IMR-90 (cell line): ENCODE results near the gene PARVG. TPM values are rescaled to one million over a fixed set of nuclear protein-coding genes. Genes with fewer than 3 reads are reported as not detected.

Experiments used
- ATAC-seq: fragments of 200-7000 bp; cut with Tn5 transposase; 2 replicates; pipeline ENCODE4 v1.9.1; 2020; ENCODE audit warnings: low read depth, mild to moderate bottlenecking, moderate library complexity
- BruUV-seq: library from RNA; stranded (reverse); fragments of 400-500 nt; replicated peaks from 2 replicates; lab custom pipeline; 2021; lab: Mats Ljungman, UMichigan
- CTCF ChIA-PET: fragments of 300-600 bp; formaldehyde crosslinking; extraction: SDS; loops from one replicate; lab custom pipeline; 2021; ENCODE audit warnings: antibody characterized with exemption; lab: Yijun Ruan, JAX
- POLR2A ChIA-PET: fragments of 300-600 bp; sonication (Branson Sonifier 250); formaldehyde crosslinking; loops from one replicate; lab custom pipeline; 2022; ENCODE audit warnings: antibody characterized with exemption; ENCODE audit not compliant: unreplicated experiment; lab: Charles Lee
- DNase-seq: peaks from one replicate; pipeline ENCODE4 v3.0.0; 2013
- H2AFZ ChIP-seq: replicated peaks from 2 replicates; pipeline ENCODE3; 2013; ENCODE audit warnings: low read length, mild to moderate bottlenecking; ENCODE audit not compliant: poor library complexity
- H2AK5ac ChIP-seq: 2 replicates; pipeline ENCODE4 v1.6.1; 2013; ENCODE audit warnings: low read depth, low read length, inconsistent platforms
- H2AK9ac ChIP-seq: replicated peaks from 2 replicates; pipeline ENCODE3; 2013; ENCODE audit warnings: mild to moderate bottlenecking, low read depth, low read length, moderate library complexity; ENCODE audit not compliant: poor library complexity
- H2BK120ac ChIP-seq: 2 replicates; pipeline ENCODE4 v1.6.1; 2013; ENCODE audit warnings: low read depth, low read length, inconsistent platforms
- H2BK15ac ChIP-seq: 3 replicates; pipeline ENCODE4 v1.6.1; 2013; ENCODE audit warnings: low read depth, low read length, inconsistent platforms
- H2BK20ac ChIP-seq: 2 replicates; pipeline ENCODE4 v1.6.1; 2013; ENCODE audit warnings: low read depth, mild to moderate bottlenecking, inconsistent platforms, low read length, moderate library complexity
- H2BK5ac ChIP-seq: 2 replicates; pipeline ENCODE4 v1.6.1; 2013; ENCODE audit warnings: mild to moderate bottlenecking, low read depth, low read length, inconsistent platforms; ENCODE audit not compliant: poor library complexity, severe bottlenecking
- H3K14ac ChIP-seq: replicated peaks from 2 replicates; pipeline ENCODE4 v1.6.1; 2013; ENCODE audit warnings: low read depth, low read length, inconsistent platforms
- H3K18ac ChIP-seq: 2 replicates; pipeline ENCODE4 v1.6.1; 2013; ENCODE audit warnings: low read depth, low read length, control low read depth
- H3K23ac ChIP-seq: 2 replicates; pipeline ENCODE4 v1.6.1; 2013; ENCODE audit warnings: low read depth, low read length, inconsistent platforms
- H3K27ac ChIP-seq: 2 replicates; pipeline ENCODE4 v1.5.1; 2013; ENCODE audit warnings: mild to moderate bottlenecking, control low read depth, low read length; ENCODE audit not compliant: insufficient read depth
- H3K27me3 ChIP-seq: 2 replicates; pipeline ENCODE4 v1.6.1; 2013; ENCODE audit warnings: low read length; ENCODE audit not compliant: control insufficient read depth, insufficient read depth
- H3K36me3 ChIP-seq: 2 replicates; pipeline ENCODE4 v1.6.1; 2013; ENCODE audit warnings: low read length, mixed read lengths; ENCODE audit not compliant: control insufficient read depth, insufficient read depth
- H3K4ac ChIP-seq: 2 replicates; pipeline ENCODE4 v1.6.1; 2013; ENCODE audit warnings: low read depth, low read length, inconsistent platforms
- H3K4me1 ChIP-seq: 2 replicates; pipeline ENCODE4 v1.6.1; 2013; ENCODE audit warnings: low read length, mixed read lengths; ENCODE audit not compliant: control insufficient read depth, insufficient read depth
- H3K4me2 ChIP-seq: 2 replicates; pipeline ENCODE4 v1.6.1; 2013; ENCODE audit warnings: low read depth, mild to moderate bottlenecking, control low read depth, low read length, moderate library complexity
- H3K4me3 ChIP-seq: 2 replicates; pipeline ENCODE4 v1.5.1; 2013; ENCODE audit warnings: low read depth, mild to moderate bottlenecking, control low read depth, low read length, moderate library complexity; ENCODE audit not compliant: insufficient read depth
- H3K56ac ChIP-seq: 2 replicates; pipeline ENCODE4 v1.6.1; 2013; ENCODE audit warnings: low read length, inconsistent platforms; ENCODE audit not compliant: insufficient read depth; ENCODE audit errors: extremely low read depth
- H3K79me1 ChIP-seq, 2 experiments: 2 replicates each; pipeline ENCODE4 v1.6.1; 2013; ENCODE audit warnings: low read length in 2 of 2, inconsistent platforms in 1 of 2, low read depth in 1 of 2
- H3K9ac ChIP-seq: 2 replicates; pipeline ENCODE4 v1.6.1; 2013; ENCODE audit warnings: low read depth, low read length, control low read depth
- H3K9me1 ChIP-seq: 2 replicates; pipeline ENCODE4 v1.6.1; 2013; ENCODE audit warnings: low read length, inconsistent platforms; ENCODE audit not compliant: insufficient read depth
- H3K9me3 ChIP-seq: 2 replicates; pipeline ENCODE4 v1.6.1; 2013; ENCODE audit warnings: low read length; ENCODE audit not compliant: control insufficient read depth, insufficient read depth
- H4K20me1 ChIP-seq: 2 replicates; pipeline ENCODE4 v1.6.1; 2013; ENCODE audit warnings: low read length, inconsistent platforms; ENCODE audit not compliant: insufficient read depth
- H4K5ac ChIP-seq: 2 replicates; pipeline ENCODE4 v1.6.1; 2013; ENCODE audit warnings: mild to moderate bottlenecking, low read depth, low read length, control low read depth
- H4K8ac ChIP-seq, 2 experiments: 2 replicates each; pipeline ENCODE4 v1.6.1; 2013; ENCODE audit warnings: low read depth in 2 of 2, low read length in 2 of 2, control low read depth in 1 of 2, inconsistent platforms in 1 of 2
- H4K91ac ChIP-seq: 2 replicates; pipeline ENCODE4 v1.6.1; 2013; ENCODE audit warnings: low read depth, low read length, inconsistent platforms; ENCODE audit not compliant: insufficient read depth
- CEBPB ChIP-seq: IDR thresholded peaks from 2 replicates; pipeline ENCODE4 v1.6.1; 2012; ENCODE audit warnings: low read depth, low read length, improper control_type of control experiment
- CHD1 ChIP-seq: IDR thresholded peaks from 2 replicates; pipeline ENCODE4 v1.6.1; 2012; ENCODE audit warnings: low read depth, low read length, improper control_type of control experiment
- CTCF ChIP-seq: conservative IDR thresholded peaks from 2 replicates; pipeline ENCODE4 v1.5.1; 2012; ENCODE audit warnings: mild to moderate bottlenecking, low read depth, low read length, improper control_type of control experiment
- RAD21 ChIP-seq: IDR thresholded peaks from 2 replicates; pipeline ENCODE4 v1.6.1; 2012; ENCODE audit warnings: low read length, improper control_type of control experiment
- RCOR1 ChIP-seq: IDR thresholded peaks from 2 replicates; pipeline ENCODE4 v1.6.1; 2012; ENCODE audit warnings: mild to moderate bottlenecking, low read length, improper control_type of control experiment; ENCODE audit not compliant: insufficient replicate concordance
- WGBS, 2 experiments: methylation state at CpG; one replicate each; pipeline versions ENCODE4 v1.1.5 to v1.1.7; 2013; ENCODE audit warnings: missing lambda C conversion rate in 2 of 2; ENCODE audit not compliant: insufficient read length in 1 of 2; ENCODE audit errors: extremely low coverage in 2 of 2; 5-methylcytosine and 5-hydroxymethylcytosine counted together
- dilution Hi-C: fragments of 300-500 bp; cut with HindIII; formaldehyde crosslinking; loops from one replicate; pipeline ENCODE4 v1.14.3; 2018; ENCODE audit warnings: low sequenced_read_pairs; ENCODE audit not compliant: unreplicated experiment
- in situ Hi-C: fragments of 300-500 bp; cut with MboI; formaldehyde crosslinking; loops from 3 replicates; pipeline ENCODE4 v1.14.3; 2019; ENCODE audit warnings: low sequenced_read_pairs, inconsistent platforms, mixed read lengths
- intact Hi-C: fragments of 100-400 bp; cut with micrococcal nuclease; formaldehyde crosslinking; loops from 2 replicates; pipeline ENCODE4 v1.10.0; 2022
- polyA plus RNA-seq, 3 experiments: library from polyadenylated mRNA; depleted of rRNA; stranded (reverse); fragments of >200 nt; gene quantifications; 2 replicates each; pipeline ENCODE4 v1.2.3, GENCODE V29; 2012; ENCODE audit warnings: low replicate concordance in 1 of 3
- total RNA-seq: library from RNA; depleted of rRNA; stranded (reverse); fragments of >200 nt; gene quantifications from 2 replicates; pipeline ENCODE4 v1.2.3, GENCODE V29; 2012

The PARVG gene
- total and polyA plus RNA-seq, 2 of the 4 experiments (the other 2 are of a cell fraction), result not detected

GRCh38 chr22:44142421-44143104 lies 38.2 kb upstream of the PARVG start:
- Histone ChIP-seq H4K20me1 (no peaks in the 10 kb centered on the region), H2AK9ac (peak overlapping the region; percentile 79), H2BK120ac (no peak overlapping the region), H3K4me2 (no peak overlapping the region), H3K27me3 (no peaks in the 10 kb centered on the region), H3K4ac (no peak overlapping the region), H2BK15ac (no peak overlapping the region), H3K9me3 (peaks cover 5% of the 10 kb centered on the region), H3K9ac (no peak overlapping the region), H4K8ac (no peak overlapping the region), H3K4me3 (no peak overlapping the region), H3K18ac (no peak overlapping the region), H2BK5ac (no peak overlapping the region), H3K9me1 (peaks cover 5% of the 10 kb centered on the region), H4K5ac (no peak overlapping the region), H3K4me1 (peaks cover 5% of the 10 kb centered on the region; the same call in 1 of the 2 replicates), H3K79me1 (no peaks in the 10 kb centered on the region), H3K56ac (no peak overlapping the region), H2BK20ac (no peak overlapping the region), H3K14ac (no peak overlapping the region), H2AK5ac (no peak overlapping the region), H3K27ac (no peak overlapping the region), H2AFZ (no peak overlapping the region), H3K36me3 (peaks cover 8% of the 10 kb centered on the region), H3K23ac (no peak overlapping the region), H4K91ac (no peak overlapping the region)
- 80% methylated on average over 9 of the region's 16 CpGs; no CpG with 5 or more reads in 1 of the 2 experiments for WGBS, 2 experiments
- in situ Hi-C loops (no loop called here), dilution Hi-C loops (no loop called here), intact Hi-C loops (loop anchor here (10.0 kb wide), 1 partner anchor 182 kb away; no protein-coding TSS in a partner anchor)
- TF ChIP-seq CEBPB (no peak), RCOR1 (no peak), CTCF (no peak), RAD21 (no peak), CHD1 (no peak)
- CTCF ChIA-PET, result interaction anchor here (0.6 kb wide), 1 partner anchor 169 kb away, joined by 3 read pairs; no protein-coding TSS in a partner anchor
- DNase-seq (no peak), ATAC-seq (no peak)
- no TSS peak for BruUV-seq
- POLR2A ChIA-PET, result no interaction called here
